Activated CD4-positive, alpha-beta T cell treated with anti-CD3 and anti-CD28 coated beads for 4 hours (primary cell): Measurements from ENCODE around the gene AMH.
"Not testable (repeated sequence)": the region's sequence is repeated elsewhere in the genome, so short reads cannot be mapped to it uniquely, and the experiment has no call there.

Source experiments
- DNase-seq, 2 donors: peaks; one replicate each; pipeline ENCODE4 v3.0.0-alpha.2; 2020

The AMH gene

GRCh38 chr19:2271234-2272103, 22.3 kb downstream of the AMH start:
- DNase-seq: no peak

DNA sequence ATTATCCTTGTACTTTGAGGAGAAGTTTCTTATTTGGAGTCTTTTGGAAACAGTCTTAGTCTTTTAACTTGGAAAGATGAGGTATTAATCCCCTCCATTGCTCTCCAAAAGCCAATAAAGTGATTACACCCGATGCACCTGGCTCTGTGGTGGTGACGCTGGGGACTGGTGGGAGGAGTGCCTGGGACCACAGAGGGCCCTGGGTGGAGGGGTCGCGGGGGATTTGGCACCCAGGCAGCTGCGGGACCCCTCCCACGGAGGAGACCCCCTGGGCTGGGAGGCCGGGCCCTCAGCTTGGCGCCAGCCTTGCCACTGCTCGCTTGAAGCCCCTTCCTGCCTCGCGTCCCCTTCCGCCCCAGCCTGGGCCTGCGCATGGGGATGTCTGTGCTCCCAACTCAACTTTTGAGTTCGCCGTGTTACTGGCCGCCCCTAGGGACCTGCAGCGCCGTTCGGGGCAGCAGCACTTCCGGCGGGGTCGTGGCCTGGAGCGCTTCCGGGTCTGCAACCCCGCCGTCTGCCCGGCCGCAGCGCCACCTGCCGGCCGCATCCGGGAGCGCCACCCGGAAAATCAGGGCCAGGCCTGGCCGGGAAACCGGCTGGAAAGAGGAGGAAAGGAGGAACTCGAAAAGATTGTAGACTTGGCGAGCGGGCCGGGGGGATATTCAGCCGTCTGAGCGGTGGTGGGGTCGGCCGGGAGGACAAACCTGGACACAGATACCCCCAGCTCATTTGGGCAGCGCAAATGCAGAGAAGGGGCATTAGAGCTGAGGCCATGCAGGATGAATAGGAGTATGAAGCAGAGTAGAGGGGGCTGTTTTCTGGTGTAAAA, 24.4 kb downstream of the AMH start:
- DNase-seq: peak; percentile 66 to 67

- DNase-seq: no peak
Measured at GRCh38 chr19:2274185-2274711, 25.1 kb downstream of the AMH start.

- DNase-seq: peak in 1 of 2 donors; percentile 48
Measured at GRCh38 chr19:2274931-2275535, 25.9 kb downstream of the AMH start.

GRCh38 chr19:2275588-2276428, 26.7 kb downstream of the AMH start:
- DNase-seq: no peak

GRCh38 chr19:2276429-2276986, 27.4 kb downstream of the AMH start:
- DNase-seq: no peak

DNA sequence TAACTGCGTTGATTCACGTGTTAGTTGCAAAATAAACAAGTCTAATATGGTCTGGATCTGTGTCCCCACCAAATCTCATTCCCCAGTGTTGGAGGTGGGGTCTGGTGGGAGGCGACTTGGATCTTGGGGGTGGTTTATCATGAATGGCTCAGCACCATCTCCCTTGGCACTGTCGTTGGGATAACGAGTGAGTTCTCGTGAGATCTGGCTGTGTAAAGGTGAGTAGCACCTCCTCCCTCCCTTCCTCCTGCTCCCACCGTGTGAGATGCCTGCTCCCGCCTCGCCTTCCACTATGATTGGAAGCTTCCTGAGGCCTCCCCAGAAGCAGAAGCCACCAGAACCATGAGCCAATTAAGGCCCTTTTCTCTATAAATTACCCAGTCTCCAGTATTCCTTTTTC, 28.0 kb downstream of the AMH start:
- no peak for DNase-seq

- DNase-seq: no peak
Measured at GRCh38 chr19:2278459-2279158, 29.5 kb downstream of the AMH start.

GRCh38 chr19:2280633-2281264, 31.6 kb downstream of the AMH start:
- DNase-seq: no peak

GRCh38 chr19:2281265-2282061, 32.3 kb downstream of the AMH start:
- DNase-seq: not testable (repeated sequence)

DNA sequence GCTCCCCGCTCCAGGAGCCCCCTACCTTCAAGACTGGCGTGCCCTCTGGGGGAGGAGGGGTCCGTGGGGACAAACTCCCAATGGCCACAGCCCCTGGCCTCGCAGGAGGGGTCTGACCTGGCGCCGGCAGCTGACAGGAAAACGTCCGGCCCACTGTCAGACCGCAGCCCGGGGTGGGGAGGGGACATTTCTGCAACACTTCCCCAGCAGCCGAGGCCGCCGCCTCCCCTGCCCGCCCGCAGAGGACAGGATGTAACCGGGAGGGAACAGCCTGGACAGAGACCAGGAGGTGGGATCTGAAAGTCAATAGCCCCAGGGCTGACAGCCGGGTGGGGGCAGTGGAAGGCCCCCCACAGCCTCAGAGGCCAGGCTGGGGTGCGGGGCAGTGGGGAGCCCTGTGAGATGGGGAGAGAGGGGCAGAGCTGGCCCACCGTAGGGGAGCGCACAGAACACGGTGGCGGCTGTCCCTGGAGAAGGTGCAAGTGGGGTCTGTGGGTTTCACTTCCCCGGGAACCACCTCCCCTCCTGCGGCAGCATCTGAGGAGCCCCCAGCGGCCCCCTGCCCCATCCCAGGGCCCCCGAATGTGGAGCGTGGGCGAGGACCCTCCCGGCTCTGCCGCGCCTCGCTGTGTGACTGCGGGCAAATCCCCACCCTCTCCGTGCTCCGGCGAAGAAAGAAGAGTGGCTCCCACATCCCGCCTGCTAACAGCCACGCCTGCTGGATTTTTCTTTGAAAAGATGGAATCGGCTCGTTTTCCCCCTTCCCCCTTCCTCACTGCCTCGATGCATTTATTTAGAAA, 33.1 kb downstream of the AMH start, which contains the start of gene PEAK3:
TSS of gene PEAK3 (minus strand) at position 114 of the 800 bp plus-strand sequence. CDS start 1,244 bp downstream, outside the sequence.
- DNase-seq: no peak

- DNase-seq: no peak
Measured at GRCh38 chr19:2282862-2283237, 33.7 kb downstream of the AMH start.

DNA sequence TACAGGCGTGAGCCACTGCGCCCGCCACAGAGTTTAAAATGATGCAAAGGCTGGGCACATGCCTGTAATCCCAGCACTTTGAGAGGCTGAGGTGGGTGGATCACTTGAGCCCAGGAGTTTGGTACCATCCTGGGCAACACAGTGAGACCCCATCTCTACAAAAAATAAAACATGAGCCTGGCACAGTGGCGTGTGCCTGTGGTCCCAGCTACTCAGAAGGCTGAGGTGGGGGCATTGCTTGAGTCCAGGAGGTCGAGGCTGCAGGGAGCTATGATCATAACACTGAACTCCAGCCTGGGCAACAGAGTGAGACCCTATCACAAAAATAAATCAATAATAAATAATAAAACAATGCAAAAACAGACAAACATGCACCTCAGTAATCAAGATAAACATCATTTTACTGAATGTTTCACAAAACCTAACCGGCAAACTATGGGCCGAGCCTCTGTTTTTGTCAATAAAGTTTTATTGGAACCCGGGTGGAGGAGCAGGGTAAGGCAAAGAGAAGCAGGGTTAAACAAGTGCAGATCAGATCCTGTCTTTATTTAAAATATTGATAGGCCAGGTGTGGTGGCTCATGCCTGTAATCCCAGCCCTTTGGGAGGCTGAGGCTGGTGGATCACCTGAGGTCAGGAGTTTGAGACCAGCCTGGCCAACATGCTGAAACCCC, 34.8 kb downstream of the AMH start:
- no peak for DNase-seq

DNA sequence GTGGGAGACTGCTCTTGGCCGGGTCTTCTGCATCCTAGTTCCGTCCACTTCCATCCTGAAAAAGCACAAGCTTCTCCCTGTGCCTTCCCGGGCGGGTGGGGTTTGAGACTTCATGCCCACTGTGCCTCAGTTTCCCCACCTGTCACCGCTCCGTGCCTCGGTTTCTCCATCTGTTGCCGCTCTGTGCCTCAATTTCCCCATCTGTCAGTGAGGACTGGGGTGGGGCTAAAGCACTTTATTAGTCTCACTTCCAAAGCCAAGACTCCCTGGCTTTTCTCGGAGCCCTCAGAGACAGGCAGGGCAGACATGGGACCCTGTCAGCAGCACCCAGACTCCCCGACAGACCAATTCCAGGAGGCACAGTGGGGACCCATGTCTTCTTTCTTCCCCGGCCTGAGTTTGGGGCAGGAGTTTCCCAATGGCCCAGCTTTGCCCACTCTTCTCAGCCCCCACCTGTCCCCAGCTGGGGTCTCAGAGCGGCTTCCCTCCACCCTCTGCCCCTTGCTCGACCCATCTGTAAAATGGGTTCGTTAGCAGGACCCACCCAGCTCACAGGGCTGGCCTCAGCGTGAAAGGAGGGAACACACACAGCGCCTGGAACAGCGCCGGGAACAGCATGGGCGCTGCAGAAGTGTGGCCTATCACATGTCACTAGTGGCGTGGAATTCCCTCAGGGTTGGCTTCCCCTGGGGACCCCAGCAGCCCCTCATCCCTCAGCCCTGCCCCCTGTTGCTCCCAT, 37.4 kb downstream of the AMH start:
- no peak for DNase-seq

- DNase-seq: no peak
Measured at GRCh38 chr19:2287585-2288337, 38.6 kb downstream of the AMH start.

GRCh38 chr19:2288338-2288817, 39.3 kb downstream of the AMH start:
- no peak for DNase-seq
